NCI-H748 (cell line): Measurements from ENCODE around the gene GM2A.
"Not testable (repeated sequence)": the region's sequence is repeated elsewhere in the genome, so short reads cannot be mapped to it uniquely, and the experiment has no call there.

ENCODE experiments used
- DNase-seq: peaks from one replicate; lab custom pipeline; 2025; ENCODE audit not compliant: unreplicated experiment; lab: John Stamatoyannopoulos, UW

GM2A gene

DNA sequence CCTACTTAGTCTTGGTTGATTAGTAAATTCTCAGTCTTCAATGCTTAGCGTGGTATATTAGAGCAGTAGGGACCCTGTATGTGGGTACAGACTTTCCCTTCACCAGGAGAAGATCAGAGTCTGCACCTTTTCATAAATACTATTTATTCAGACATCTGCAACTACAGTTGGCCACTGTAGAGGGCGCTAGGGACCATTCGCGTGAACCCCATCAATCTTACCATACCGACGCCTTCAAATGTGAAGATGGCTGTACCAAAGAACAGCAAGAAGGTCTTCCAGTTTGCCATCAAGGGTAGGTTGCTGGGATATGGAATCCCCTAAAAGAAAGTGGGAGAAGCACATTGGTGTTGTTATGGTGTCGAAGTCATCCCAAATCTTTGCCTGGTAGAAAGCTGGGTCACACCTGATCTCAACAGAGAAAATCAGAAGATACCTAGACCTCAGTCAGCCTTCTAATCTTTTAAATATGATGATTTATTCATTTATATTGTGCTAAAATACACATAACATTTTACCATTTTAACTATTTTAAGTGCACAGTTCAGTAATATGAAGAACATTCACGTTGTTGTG, 31.5 kb downstream of the GM2A start:
- peak; percentile 10 for DNase-seq

DNA sequence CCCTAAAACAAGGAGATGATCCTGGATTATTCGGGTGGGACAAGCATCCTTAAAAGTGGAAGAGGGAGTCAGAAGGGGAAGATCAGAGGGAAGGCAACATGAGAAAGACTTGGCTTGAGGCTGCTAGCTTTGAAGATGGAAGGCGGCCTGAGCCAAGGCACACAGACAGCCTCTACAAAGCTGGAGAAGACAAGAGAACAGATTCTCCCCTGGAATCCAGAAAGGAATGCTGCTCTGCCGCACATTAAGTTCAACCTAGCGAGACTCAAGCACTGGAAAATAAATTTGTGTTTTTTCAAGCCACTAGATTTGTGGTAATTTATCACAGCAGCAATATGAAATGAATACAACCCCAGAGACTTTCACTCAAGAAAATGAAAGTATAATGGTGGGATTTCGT, 32.7 kb downstream of the GM2A start:
- DNase-seq: no peak

DNA sequence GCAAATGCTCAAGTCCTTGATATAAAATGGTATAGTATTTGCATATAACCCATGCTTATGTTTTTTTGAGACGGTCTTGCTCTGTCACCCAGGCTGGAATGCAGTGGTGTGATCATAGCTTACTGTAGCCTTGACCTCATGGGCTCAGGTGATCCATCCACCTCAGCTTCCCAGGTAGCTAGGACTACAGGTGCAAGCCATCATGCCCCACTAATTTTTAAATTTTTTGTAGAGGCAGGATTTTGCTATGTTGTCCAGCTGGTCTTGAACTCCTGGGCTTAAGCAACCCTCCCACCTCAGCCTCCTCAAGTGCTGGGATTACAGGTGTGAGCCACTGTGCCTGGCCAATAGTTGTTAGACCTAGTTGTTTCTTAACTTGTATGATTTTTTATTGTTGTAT, 33.3 kb downstream of the GM2A start:
- no peak for DNase-seq

DNA sequence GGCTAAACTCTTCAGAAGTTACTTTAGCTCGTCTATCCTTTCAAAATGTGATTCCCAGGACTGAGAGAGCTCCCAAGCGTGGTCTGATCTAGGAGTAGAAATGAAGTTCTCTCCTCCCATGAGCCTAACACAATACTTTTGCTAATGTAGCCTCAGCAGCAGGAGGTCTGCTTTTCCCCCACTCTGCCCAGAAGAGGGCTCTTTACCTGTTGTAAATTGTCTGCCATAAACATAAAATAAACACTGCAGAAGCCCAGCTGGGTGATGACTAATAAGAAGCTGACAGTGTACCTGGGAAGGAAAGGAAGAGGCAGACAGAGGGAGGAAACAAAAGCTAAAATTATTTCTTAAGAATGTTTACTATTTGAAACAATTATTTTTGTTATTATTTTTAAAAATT, 35.2 kb downstream of the GM2A start:
- DNase-seq: peak; percentile 63

- DNase-seq: no peak
Measured at GRCh38 chr5:151293624-151294023, 40.6 kb downstream of the GM2A start.

DNA sequence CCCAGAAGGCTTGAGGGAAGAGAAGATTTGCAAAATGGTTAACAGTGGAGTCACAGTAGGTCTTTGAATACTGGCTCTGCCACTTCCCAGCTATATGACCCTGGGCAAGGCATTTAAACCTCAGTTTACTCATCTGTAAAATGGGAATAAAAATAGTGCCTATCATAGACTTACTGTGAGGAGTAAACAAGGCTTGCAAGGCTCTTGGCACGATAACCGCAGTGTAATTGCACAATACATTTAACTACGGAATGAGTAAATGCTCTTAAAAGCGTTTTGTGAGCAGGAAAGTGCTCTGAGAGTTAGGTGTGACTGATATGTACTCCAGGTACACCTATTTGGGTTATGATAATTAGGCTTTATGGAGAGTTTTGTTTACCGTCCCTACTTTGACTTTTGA, 42.2 kb downstream of the GM2A start:
- DNase-seq: no peak

DNA sequence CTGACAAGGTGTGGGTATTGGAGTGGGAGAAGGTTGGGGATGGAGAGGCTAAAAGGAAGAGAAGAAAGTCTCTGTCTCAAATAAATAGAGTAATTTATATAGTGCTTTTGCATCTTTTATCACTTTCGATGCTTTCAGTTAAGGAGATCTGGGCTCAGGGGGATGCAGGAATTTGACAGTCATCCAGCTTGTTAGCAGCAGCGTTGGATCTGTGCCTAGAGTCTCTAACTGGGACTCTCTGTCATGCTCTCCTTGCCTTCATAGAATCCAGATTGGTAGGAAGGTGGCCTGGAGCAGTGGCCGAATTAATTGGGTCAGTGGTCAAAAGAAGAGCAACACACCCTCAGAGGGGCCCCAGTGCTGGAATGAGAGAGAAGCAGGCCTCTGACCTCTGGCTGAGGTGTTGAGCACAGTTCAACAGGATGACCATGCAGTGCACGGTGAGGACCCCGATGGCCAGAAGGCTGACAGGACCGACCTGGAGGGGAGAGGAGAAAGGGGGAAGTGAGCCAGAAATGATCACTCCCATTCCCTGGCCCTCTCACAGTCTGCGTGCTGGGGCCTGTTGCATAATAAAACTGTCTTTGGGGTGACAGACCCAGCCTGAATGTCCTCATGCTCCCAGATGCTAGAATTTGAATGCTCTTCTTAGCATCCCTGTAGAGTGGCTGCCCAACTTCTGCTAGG, 42.9 kb downstream of the GM2A start:
- DNase-seq: no peak

- no peak for DNase-seq
Measured at GRCh38 chr5:151296478-151296830, 43.5 kb downstream of the GM2A start.

DNA sequence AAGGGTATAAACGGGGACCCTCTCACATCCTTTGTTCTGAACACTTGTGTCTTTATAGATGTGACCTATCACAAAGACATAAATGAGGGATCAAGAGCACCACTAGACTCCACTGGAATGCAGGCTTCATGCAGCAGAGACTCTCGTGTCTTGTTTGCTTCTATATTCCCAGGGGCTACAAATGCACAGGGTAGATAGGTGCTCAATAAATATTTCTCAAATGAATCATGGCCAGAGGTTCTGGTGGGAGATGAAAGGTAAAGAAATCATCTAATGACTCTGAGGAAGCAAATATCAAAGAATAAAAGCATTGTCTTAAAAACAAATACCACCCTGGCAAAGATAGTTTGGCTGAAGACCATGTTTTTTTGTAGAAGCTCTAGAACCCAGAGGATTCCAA, 44.0 kb downstream of the GM2A start:
- DNase-seq: no peak

DNA sequence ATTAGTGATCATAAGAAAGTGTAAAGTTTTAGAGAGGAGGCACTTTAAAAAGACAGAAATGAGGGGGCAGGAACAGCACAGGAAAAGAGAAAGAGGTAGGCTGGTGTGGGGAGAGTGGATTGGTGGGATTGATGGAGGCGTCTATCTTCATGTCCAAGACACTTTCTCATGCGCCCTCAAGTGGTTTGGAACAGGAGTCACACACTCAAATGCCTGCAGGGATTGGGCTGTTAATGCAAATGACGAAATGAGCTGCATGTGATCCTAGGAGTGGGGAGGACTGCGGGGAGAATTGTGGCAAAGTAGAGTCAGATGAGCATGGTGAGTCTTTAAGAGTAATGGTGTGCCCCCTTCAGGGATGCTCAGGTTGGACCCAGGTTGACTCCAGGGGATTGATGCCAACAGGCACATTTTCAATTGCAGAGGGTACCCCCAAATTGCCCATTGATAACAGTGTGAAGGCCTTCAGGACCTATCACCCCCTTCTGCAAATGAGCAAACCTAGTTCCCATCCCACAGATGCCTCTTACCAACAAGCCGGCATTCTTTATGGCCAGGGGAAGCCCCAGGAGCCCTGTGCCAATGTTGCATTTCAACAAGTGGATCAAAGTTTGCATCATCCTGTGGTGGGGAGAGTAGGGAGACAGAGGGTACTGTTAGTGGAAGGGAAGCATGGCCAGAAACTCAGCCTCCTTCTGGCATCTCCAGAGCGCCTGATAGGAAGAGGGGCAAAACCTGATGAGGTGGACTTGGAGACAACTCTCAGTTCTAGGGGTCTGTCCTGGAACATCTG, 45.3 kb downstream of the GM2A start:
- DNase-seq: peak; percentile 57

GRCh38 chr5:151303666-151304065, 50.7 kb downstream of the GM2A start, which contains the start of gene SLC36A3:
SLC36A3 (minus strand) TSS chr5:151303766; CDS start chr5:151303354, 412 bp downstream.
- no peak for DNase-seq

DNA sequence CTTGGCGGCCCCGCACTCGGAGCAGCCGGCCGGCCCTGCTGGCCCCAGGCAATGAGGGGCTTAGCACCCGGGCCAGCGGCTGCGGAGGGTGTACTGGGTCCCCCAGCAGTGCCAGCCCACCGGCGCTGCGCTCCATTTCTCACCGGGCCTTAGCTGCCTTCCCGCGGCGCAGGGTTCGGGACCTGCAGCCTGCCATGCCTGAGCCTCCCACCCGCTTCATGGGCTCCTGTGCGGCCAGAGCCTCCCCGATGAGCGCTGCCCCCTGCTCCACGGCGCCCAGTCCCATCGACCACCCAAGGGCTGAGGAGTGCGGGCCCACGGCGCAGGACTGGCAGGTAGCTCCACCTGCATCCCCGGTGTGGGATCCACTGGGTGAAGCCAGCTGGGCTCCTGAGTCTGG, 56.3 kb downstream of the GM2A start:
- not testable (repeated sequence) for DNase-seq

- not testable (repeated sequence) for DNase-seq
Measured at GRCh38 chr5:151309821-151310220, 56.8 kb downstream of the GM2A start.

GRCh38 chr5:151310932-151311331, 57.9 kb downstream of the GM2A start:
- DNase-seq: no peak

- DNase-seq: no peak
Measured at GRCh38 chr5:151312756-151313324, 59.9 kb downstream of the GM2A start.

DNA sequence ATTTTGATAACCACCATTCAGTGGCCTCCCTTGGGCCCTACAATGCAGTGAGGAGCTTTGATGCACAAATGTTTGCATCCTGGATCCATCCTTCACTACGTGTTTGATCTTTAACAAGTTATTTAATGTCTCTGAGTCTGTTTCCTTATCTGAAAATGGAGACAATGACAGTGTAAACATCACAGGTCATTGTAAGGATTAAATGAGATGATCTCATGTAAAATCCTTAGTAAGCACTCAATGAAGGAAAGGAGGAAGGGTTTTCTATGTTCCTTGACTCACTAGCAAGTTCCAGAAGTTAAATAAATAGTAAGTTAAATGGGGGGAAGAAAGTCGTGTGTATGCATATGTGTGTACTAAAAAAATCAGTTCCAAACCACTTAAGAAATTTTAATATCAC, 60.4 kb downstream of the GM2A start:
- DNase-seq: no peak

DNA sequence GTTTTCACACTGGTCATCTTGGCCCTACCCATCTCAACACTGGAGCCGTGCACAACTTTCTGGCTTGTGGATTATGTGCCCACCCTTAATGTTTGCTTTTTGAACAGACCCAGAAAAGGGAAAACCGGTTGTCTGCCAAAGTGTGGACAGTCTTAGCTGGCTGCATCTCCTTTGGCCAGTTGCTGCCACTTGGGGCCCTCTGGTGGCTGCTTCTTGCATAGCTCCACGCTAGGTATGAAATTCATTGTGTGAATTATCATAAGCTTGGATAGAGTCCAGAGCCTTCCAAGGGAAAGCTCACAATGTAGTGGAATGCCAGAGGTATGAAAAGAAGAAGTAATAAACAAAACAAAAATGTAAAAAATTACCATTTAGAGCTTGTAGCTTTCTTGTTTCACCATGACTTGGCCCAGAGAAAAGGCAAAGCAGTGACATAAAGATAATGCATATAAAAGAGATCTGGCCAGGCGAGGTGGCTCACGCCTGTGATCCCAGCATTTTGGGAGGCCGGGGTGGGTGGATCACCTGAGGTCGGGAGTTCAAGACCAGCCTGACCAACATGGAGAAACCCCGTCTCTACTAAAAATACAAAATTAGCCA, 63.1 kb downstream of the GM2A start:
- peak; percentile 69 for DNase-seq

- no peak for DNase-seq
Measured at GRCh38 chr5:151317871-151318270, 64.9 kb downstream of the GM2A start.

GRCh38 chr5:151318850-151319732, 66.1 kb downstream of the GM2A start:
- DNase-seq: no peak
